Mesothelial cell of epicardium (in vitro differentiated cells): ENCODE results near the gene MEF2A. TPM values are rescaled to one million over a fixed set of nuclear protein-coding genes. Genes with fewer than 3 reads are reported as not detected.
"Not testable (repeated sequence)": the region's sequence is repeated elsewhere in the genome, so short reads cannot be mapped to it uniquely, and the experiment has no call there.

ENCODE experiments used
- DNase-seq, 2 experiments: peaks; one replicate each; pipeline ENCODE4 v3.0.0; 2021; ENCODE audit warnings: low spot score in 2 of 2; ENCODE audit not compliant: unreplicated experiment in 2 of 2
- H3K27ac Mint-ChIP-seq: 2 replicates; pipeline ENCODE4 v1.8.0; 2021; ENCODE audit warnings: mixed read lengths
- H3K27me3 Mint-ChIP-seq: 2 replicates; pipeline ENCODE4 v1.8.0; 2021; ENCODE audit warnings: low read depth, mixed read lengths
- H3K36me3 Mint-ChIP-seq: 2 replicates; pipeline ENCODE4 v1.8.0; 2021; ENCODE audit warnings: mixed read lengths
- H3K4me1 Mint-ChIP-seq: 2 replicates; pipeline ENCODE4 v1.8.0; 2021; ENCODE audit warnings: mixed read lengths
- H3K4me3 Mint-ChIP-seq: 2 replicates; pipeline ENCODE4 v1.8.0; 2021; ENCODE audit warnings: mild to moderate bottlenecking, moderate library complexity, mixed read lengths
- H3K9me3 Mint-ChIP-seq: 2 replicates; pipeline ENCODE4 v1.8.0; 2021; ENCODE audit warnings: mixed read lengths
- CTCF ChIP-seq: fragments of 200-600 bp; sonication (generic); IDR thresholded peaks from one replicate; pipeline ENCODE4 v1.5.0; 2021; ENCODE audit warnings: antibody characterized with exemption; ENCODE audit not compliant: unreplicated experiment
- total RNA-seq: library from RNA; stranded (reverse); gene quantifications from 3 replicates; pipeline ENCODE4 v1.2.1, GENCODE V29; 2021

The MEF2A gene
- total RNA-seq, 1 donor from 2014 or later = 39.1 TPM

GRCh38 chr15:99731336-99732123, 165.7 kb downstream of the MEF2A start:
- Mint-ChIP-seq H3K4me3 (peak overlapping the region; percentile 84), H3K4me1 (peaks cover 30% of the 10 kb centered on the region), H3K36me3 (peaks cover 4% of the 10 kb centered on the region), H3K27ac (peak overlapping the region; percentile 83), H3K9me3 (no peaks in the 10 kb centered on the region), H3K27me3 (no peaks in the 10 kb centered on the region)
- no peak for TF ChIP-seq CTCF
- DNase-seq = no peak

- DNase-seq = no peak
- no peaks in the 10 kb centered on the region for H3K36me3 Mint-ChIP-seq
- peak overlapping the region; percentile 83 for H3K27ac Mint-ChIP-seq
- no peaks in the 10 kb centered on the region for H3K9me3 Mint-ChIP-seq
- peak overlapping the region; percentile 84 for H3K4me3 Mint-ChIP-seq
- no peaks in the 10 kb centered on the region for H3K27me3 Mint-ChIP-seq
- H3K4me1 Mint-ChIP-seq = peaks cover 30% of the 10 kb centered on the region
- no peak for TF ChIP-seq CTCF
These were observed 166.5 kb downstream of the MEF2A start for GRCh38 chr15:99732124-99732750.

GRCh38 chr15:99732751-99733267, 167.0 kb downstream of the MEF2A start:
- Mint-ChIP-seq H3K36me3 (no peaks in the 10 kb centered on the region), H3K27ac (peak overlapping the region; percentile 83), H3K4me1 (peaks cover 30% of the 10 kb centered on the region), H3K4me3 (peak overlapping the region; percentile 84), H3K27me3 (no peaks in the 10 kb centered on the region), H3K9me3 (no peaks in the 10 kb centered on the region)
- TF ChIP-seq CTCF = no peak
- peak in 1 of 2 experiments; percentile 46 for DNase-seq

- no peaks in the 10 kb centered on the region for H3K9me3 Mint-ChIP-seq
- peak; percentile 95 to 96 for DNase-seq
- no peak for TF ChIP-seq CTCF
- H3K4me1 Mint-ChIP-seq = peaks cover 30% of the 10 kb centered on the region
- no peaks in the 10 kb centered on the region for H3K36me3 Mint-ChIP-seq
- H3K4me3 Mint-ChIP-seq = peak within 1 kb of the TSS; percentile 84
- H3K27ac Mint-ChIP-seq = peak within 1 kb of the TSS; percentile 87
- no peaks in the 10 kb centered on the region for H3K27me3 Mint-ChIP-seq
These were observed 167.7 kb downstream of the MEF2A start, which contains the start of gene LYSMD4 for GRCh38 chr15:99733268-99734039. LYSMD4 (minus strand) TSS chr15:99733437; CDS start chr15:99731999, 1,438 bp downstream.

GRCh38 chr15:99734040-99734291, 168.2 kb downstream of the MEF2A start:
- H3K36me3 Mint-ChIP-seq, H3K9me3 Mint-ChIP-seq, H3K27me3 Mint-ChIP-seq, DNase-seq: not testable (repeated sequence)
- H3K4me3 Mint-ChIP-seq = peak overlapping the region; percentile 74
- peaks cover 30% of the 10 kb centered on the region for H3K4me1 Mint-ChIP-seq
- H3K27ac Mint-ChIP-seq = peak overlapping the region; percentile 87
